ENCODE data around the gene TMEM94.

DNA sequence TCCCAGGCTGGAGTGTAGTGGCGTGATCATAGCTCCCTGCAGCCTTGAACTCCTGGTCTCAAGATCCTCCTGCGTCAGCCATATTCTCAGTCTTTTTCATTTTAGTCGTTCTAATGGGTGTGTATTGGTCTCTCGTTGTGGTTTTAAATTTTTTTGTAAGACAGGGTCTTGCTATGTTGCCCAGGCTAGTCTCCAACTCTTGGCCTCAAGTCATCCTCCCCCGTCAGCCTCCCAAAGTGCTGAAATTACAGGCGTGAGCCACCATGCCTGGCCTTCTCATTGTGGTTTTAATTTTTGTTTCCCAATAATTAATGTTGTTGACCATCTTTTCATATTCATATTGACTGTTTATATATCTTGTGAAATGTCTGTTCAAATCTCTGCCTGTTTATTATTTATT, 8.6 kb downstream of the TMEM94 start:
- TF ChIP-seq EZH2 (IDR thresholded peaks at IDR 0.05; ENCODE audit: borderline replicate concordance, low read length) (no peak), CTCF (IDR thresholded peaks at IDR 0.05; ENCODE audit: low read length) (no peak)

Measured in OCI-LY1 (cell line).